ENCODE measurements around the gene QPCTL. TPM values are rescaled to one million over a fixed set of nuclear protein-coding genes. Genes with fewer than 3 reads are reported as not detected.

Gene QPCTL
- total RNA-seq, 4 donors from 2014 or later = 5.4 to 16.3 (median 12.5) TPM

- 77 to 82% methylated on average over 7 of the region's 7 CpGs for WGBS, 2 donors
- peaks cover 3 to 5% of the 10 kb centered on the region in 2 donors for H3K4me1 ChIP-seq
- no peak overlapping the region for H3K4me3 ChIP-seq (replicated peaks in 1 of 3)
- no peak overlapping the region for H3K27ac ChIP-seq
- intact Hi-C loops (cut with DNase I) = no loop called here
- H3K36me3 ChIP-seq = no peaks in the 10 kb centered on the region
- no peak for DNase-seq
- no peaks in the 10 kb centered on the region for H3K9me3 ChIP-seq
- TF ChIP-seq POLR2A (IDR thresholded peaks at IDR 0.05) = no peak
- no peak for TF ChIP-seq CTCF (IDR thresholded peaks at IDR 0.05)
- no peaks in the 10 kb centered on the region for H3K27me3 ChIP-seq
Measured at GRCh38 chr19:45701676-45702075, 9.2 kb downstream of the QPCTL start.

GRCh38 chr19:45705115-45705514, 12.6 kb downstream of the QPCTL start:
- H3K4me1 ChIP-seq = peaks cover 9 to 11% of the 10 kb centered on the region in 2 donors
- no peaks in the 10 kb centered on the region for H3K9me3 ChIP-seq
- DNase-seq = peak; percentile 17 to 32
- no peak for TF ChIP-seq CTCF (IDR thresholded peaks at IDR 0.05)
- no peak for TF ChIP-seq POLR2A (IDR thresholded peaks at IDR 0.05)
- no peak overlapping the region for H3K4me3 ChIP-seq (replicated peaks in 1 of 3)
- intact Hi-C loops (cut with DNase I) = no loop called here
- H3K27me3 ChIP-seq = no peaks in the 10 kb centered on the region
- 80 to 87% methylated on average over 9 of the region's 9 CpGs for WGBS, 2 donors
- H3K27ac ChIP-seq = peak overlapping the region in 1 of 3 donors; percentile 7
- no peaks in the 10 kb centered on the region for H3K36me3 ChIP-seq

GRCh38 chr19:45705710-45706415, 13.4 kb downstream of the QPCTL start:
- Histone ChIP-seq H3K9me3 (no peaks in the 10 kb centered on the region), H3K27ac (peak overlapping the region in 2 of 3 donors; percentile 17 to 67), H3K4me3 (replicated peaks in 1 of 3) (no peak overlapping the region), H3K36me3 (no peaks in the 10 kb centered on the region), H3K4me1 (peaks cover 9 to 11% of the 10 kb centered on the region in 2 donors), H3K27me3 (no peaks in the 10 kb centered on the region)
- intact Hi-C loops (cut with DNase I) = no loop called here
- 90 to 91% methylated on average over 12 of the region's 12 CpGs for WGBS, 2 donors
- DNase-seq = no peak
- TF ChIP-seq POLR2A (IDR thresholded peaks at IDR 0.05) (no peak), CTCF (IDR thresholded peaks at IDR 0.05) (no peak)

GRCh38 chr19:45710356-45711130, 18.1 kb downstream of the QPCTL start:
- H3K27ac ChIP-seq = no peak overlapping the region
- H3K4me3 ChIP-seq (replicated peaks in 1 of 3) = no peak overlapping the region
- DNase-seq = no peak
- no peaks in the 10 kb centered on the region for H3K27me3 ChIP-seq
- peaks cover 12 to 17% of the 10 kb centered on the region in 2 donors for H3K36me3 ChIP-seq
- intact Hi-C loops (cut with DNase I) = loop anchor here (10.0 kb wide), 1 partner anchor 54 kb away; the partner anchor contains the start of gene SIX5
- 75 to 79% methylated on average over 10 of the region's 10 CpGs for WGBS, 2 donors
- no peak for TF ChIP-seq CTCF (IDR thresholded peaks at IDR 0.05)
- TF ChIP-seq POLR2A (IDR thresholded peaks at IDR 0.05) = no peak
- H3K9me3 ChIP-seq = no peaks in the 10 kb centered on the region
- peaks cover 5 to 11% of the 10 kb centered on the region in 2 donors for H3K4me1 ChIP-seq

Data from thyroid gland (tissue), 4 donors.